Suprapubic skin (tissue), 4 donors: ENCODE measurements around the gene CAPRIN2. TPM values are rescaled to one million over a fixed set of nuclear protein-coding genes. Genes with fewer than 3 reads are reported as not detected.

ENCODE experiments used
- DNase-seq, 2 donors: peaks; one replicate each; pipeline ENCODE4 v3.0.0-alpha.2; 2019; ENCODE audit warnings: low spot score in 2 of 2
- H3K27ac ChIP-seq: fragments of 200-600 bp; sonication (generic); one replicate; pipeline ENCODE4 v1.5.1; 2019
- H3K27me3 ChIP-seq: fragments of 200-600 bp; sonication (generic); one replicate; pipeline ENCODE4 v1.5.1; 2019
- H3K36me3 ChIP-seq: fragments of 200-600 bp; sonication (generic); one replicate; pipeline ENCODE4 v1.5.1; 2019
- H3K4me1 ChIP-seq: fragments of 200-600 bp; sonication (generic); one replicate; pipeline ENCODE4 v1.5.1; 2019
- H3K4me3 ChIP-seq: fragments of 200-600 bp; sonication (generic); one replicate; pipeline ENCODE4 v1.5.1; 2019; ENCODE audit warnings: mild to moderate bottlenecking
- H3K9me3 ChIP-seq: fragments of 200-600 bp; sonication (generic); one replicate; pipeline ENCODE4 v1.5.1; 2019
- EP300 ChIP-seq: sonication (generic); formaldehyde crosslinking; IDR thresholded peaks from one replicate; pipeline ENCODE4 v1.6.1; 2017; ENCODE audit warnings: antibody characterized with exemption
- POLR2A ChIP-seq, 2 donors: fragments of 450-650 bp; IDR thresholded peaks; one replicate each; pipeline ENCODE4 v1.6.1; 2017; ENCODE audit warnings: antibody characterized with exemption in 2 of 2, mild to moderate bottlenecking in 2 of 2, moderate library complexity in 2 of 2
- POLR2AphosphoS5 ChIP-seq, 3 donors: sonication (generic); formaldehyde crosslinking; IDR thresholded peaks; one replicate each; pipeline ENCODE4 v1.6.1; 2017; ENCODE audit warnings: antibody characterized with exemption in 3 of 3
- WGBS: methylation state at CpG from one replicate; pipeline ENCODE4 v1.1.5; 2018; 5-methylcytosine and 5-hydroxymethylcytosine counted together
- total RNA-seq, 4 donors: library from RNA; depleted of rRNA; stranded (reverse); fragments of >200 nt; gene quantifications; one replicate each; pipeline ENCODE4 v1.1.0, GENCODE V29; 2016
- TF ChIP-seq, protein P1 (sequence below), 2 donors: fragments of 200-600 bp in 1 of 2; fragments of 450-650 bp in 1 of 2; sonication (generic) in 1 of 2; IDR thresholded peaks; one replicate each; pipeline ENCODE4 v1.5.1; 2016 to 2019; ENCODE audit warnings: antibody characterized with exemption in 2 of 2, mild to moderate bottlenecking in 1 of 2, moderate library complexity in 1 of 2

The CAPRIN2 gene
- total RNA-seq, 4 donors from 2014 or later: 16.8 to 56.8 (median 17.8) TPM

DNA sequence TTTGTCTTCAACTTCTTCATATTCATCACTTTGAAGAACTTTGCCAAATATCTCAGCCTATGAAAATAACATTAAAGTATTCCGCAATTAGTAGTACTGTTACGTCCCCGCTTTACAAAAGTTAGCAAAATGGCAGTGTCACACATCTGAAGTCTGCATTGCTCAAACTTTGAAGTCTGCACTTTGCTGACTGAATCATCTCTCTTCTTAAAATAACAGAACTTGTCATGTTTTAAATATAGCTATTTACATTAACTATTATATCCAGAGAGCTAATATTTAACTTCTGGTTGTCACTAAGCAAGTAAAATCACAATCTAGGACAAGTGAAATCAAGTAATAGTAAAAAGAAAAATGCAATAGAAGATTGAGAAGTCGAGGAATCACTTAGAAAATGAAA lies 93.5 kb downstream of the CAPRIN2 start:
- H3K4me3 ChIP-seq: no peak overlapping the region
- peaks cover 54% of the 10 kb centered on the region for H3K36me3 ChIP-seq
- no peaks in the 10 kb centered on the region for H3K4me1 ChIP-seq
- H3K27ac ChIP-seq: no peak overlapping the region
- DNase-seq: no peak
- H3K27me3 ChIP-seq: no peaks in the 10 kb centered on the region
- 93% methylated on average over 4 of the region's 4 CpGs for WGBS
- H3K9me3 ChIP-seq: no peaks in the 10 kb centered on the region
- no peak for TF ChIP-seq POLR2AphosphoS5 (IDR thresholded peaks at IDR 0.05)
- no peak for TF ChIP-seq EP300
- TF ChIP-seq, protein P1, sequence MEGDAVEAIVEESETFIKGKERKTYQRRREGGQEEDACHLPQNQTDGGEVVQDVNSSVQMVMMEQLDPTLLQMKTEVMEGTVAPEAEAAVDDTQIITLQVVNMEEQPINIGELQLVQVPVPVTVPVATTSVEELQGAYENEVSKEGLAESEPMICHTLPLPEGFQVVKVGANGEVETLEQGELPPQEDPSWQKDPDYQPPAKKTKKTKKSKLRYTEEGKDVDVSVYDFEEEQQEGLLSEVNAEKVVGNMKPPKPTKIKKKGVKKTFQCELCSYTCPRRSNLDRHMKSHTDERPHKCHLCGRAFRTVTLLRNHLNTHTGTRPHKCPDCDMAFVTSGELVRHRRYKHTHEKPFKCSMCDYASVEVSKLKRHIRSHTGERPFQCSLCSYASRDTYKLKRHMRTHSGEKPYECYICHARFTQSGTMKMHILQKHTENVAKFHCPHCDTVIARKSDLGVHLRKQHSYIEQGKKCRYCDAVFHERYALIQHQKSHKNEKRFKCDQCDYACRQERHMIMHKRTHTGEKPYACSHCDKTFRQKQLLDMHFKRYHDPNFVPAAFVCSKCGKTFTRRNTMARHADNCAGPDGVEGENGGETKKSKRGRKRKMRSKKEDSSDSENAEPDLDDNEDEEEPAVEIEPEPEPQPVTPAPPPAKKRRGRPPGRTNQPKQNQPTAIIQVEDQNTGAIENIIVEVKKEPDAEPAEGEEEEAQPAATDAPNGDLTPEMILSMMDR (IDR thresholded peaks at IDR 0.05): no peak
- no peak for TF ChIP-seq POLR2A (IDR thresholded peaks at IDR 0.05)

Other genes with a start within 250 kb of the CAPRIN2 start
- 10 to 100 TPM; 24.0 to 49.8 (median 34.4) TPM for gene IPO8, start 59.1 kb downstream of the CAPRIN2 start, total RNA-seq
- 1 to 10 TPM in 2 of 4 donors, under 1 TPM in 2; 0.64 to 2.8 (median 1.3) TPM for gene TSPAN11, start 171.8 kb upstream of the CAPRIN2 start, total RNA-seq